Mucosa of rectum (tissue), 2 donors: Measurements from ENCODE around the gene GSAP.

Source experiments
- H3K27ac ChIP-seq, 2 donors: one replicate each; pipeline ENCODE4 v1.7.0; 2013; ENCODE audit warnings: inconsistent platforms in 2 of 2, low read depth in 2 of 2, low read length in 2 of 2
- H3K27me3 ChIP-seq, 2 donors: one replicate each; pipeline ENCODE4 v1.7.0; 2013; ENCODE audit warnings: low read length in 2 of 2; ENCODE audit not compliant: control insufficient read depth in 2 of 2, insufficient read depth in 2 of 2
- H3K36me3 ChIP-seq, 2 donors: one replicate each; pipeline ENCODE4 v1.7.0; 2013; ENCODE audit warnings: low read length in 2 of 2; ENCODE audit not compliant: control insufficient read depth in 2 of 2, insufficient read depth in 2 of 2
- H3K4me1 ChIP-seq, 2 donors: one replicate each; pipeline ENCODE4 v1.7.0; 2013; ENCODE audit warnings: low read length in 2 of 2, mild to moderate bottlenecking in 1 of 2; ENCODE audit not compliant: control insufficient read depth in 2 of 2, insufficient read depth in 2 of 2
- H3K4me3 ChIP-seq, 2 donors: one replicate each; pipeline ENCODE4 v1.7.0; 2013; ENCODE audit warnings: low read length in 2 of 2
- H3K9ac ChIP-seq, 2 donors: one replicate each; pipeline ENCODE4 v1.7.0; 2013; ENCODE audit warnings: low read length in 2 of 2, low read depth in 1 of 2, mild to moderate bottlenecking in 1 of 2
- H3K9me3 ChIP-seq, 2 donors: one replicate each; pipeline ENCODE4 v1.7.0; 2013; ENCODE audit warnings: low read length in 2 of 2; ENCODE audit not compliant: control insufficient read depth in 2 of 2
- donor health status: healthy.
- donor health status: Normal muscosa, but diverticular disease.

GSAP gene

GRCh38 chr7:77308792-77309191 lies 107.4 kb downstream of the GSAP start:
- H3K9me3 ChIP-seq, result no peaks in the 10 kb centered on the region
- H3K27me3 ChIP-seq, result no peaks in the 10 kb centered on the region
- H3K27ac ChIP-seq, result no peak overlapping the region
- no peak overlapping the region for H3K4me3 ChIP-seq
- H3K9ac ChIP-seq, result no peak overlapping the region
- H3K36me3 ChIP-seq, result peaks cover 10 to 22% of the 10 kb centered on the region in 2 donors
- no peaks in the 10 kb centered on the region for H3K4me1 ChIP-seq

- H3K36me3 ChIP-seq, result peaks cover under 1 to 4% of the 10 kb centered on the region in 2 donors
- H3K9ac ChIP-seq, result no peak overlapping the region
- no peaks in the 10 kb centered on the region for H3K4me1 ChIP-seq
- no peak overlapping the region for H3K27ac ChIP-seq
- no peaks in the 10 kb centered on the region for H3K27me3 ChIP-seq
- no peak overlapping the region for H3K4me3 ChIP-seq
- no peaks in the 10 kb centered on the region for H3K9me3 ChIP-seq
Observed at GRCh38 chr7:77306231-77307067, 109.7 kb downstream of the GSAP start.

DNA sequence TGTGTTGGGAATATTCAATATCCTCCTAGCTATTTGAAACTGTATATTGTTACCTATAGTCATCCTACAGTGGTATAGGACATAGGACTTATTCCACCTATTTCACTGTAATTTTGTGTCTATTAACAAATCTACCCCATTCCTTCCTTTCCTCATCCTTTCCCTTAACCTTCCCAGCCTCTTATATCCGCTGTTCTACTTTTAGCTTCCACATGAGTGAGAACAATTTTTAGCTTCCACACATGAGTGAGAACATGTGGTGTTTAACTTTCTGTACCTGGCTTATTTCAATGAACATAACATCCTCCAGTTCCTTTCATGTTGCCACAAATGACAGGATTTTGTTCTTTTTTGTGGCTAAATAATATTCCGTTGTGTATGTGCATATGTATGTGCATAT lies 120.6 kb downstream of the GSAP start:
- no peak overlapping the region for H3K27ac ChIP-seq
- no peak overlapping the region for H3K9ac ChIP-seq
- H3K4me3 ChIP-seq, result no peak overlapping the region
- no peaks in the 10 kb centered on the region for H3K4me1 ChIP-seq
- no peaks in the 10 kb centered on the region for H3K9me3 ChIP-seq
- no peaks in the 10 kb centered on the region for H3K36me3 ChIP-seq
- no peaks in the 10 kb centered on the region for H3K27me3 ChIP-seq

DNA sequence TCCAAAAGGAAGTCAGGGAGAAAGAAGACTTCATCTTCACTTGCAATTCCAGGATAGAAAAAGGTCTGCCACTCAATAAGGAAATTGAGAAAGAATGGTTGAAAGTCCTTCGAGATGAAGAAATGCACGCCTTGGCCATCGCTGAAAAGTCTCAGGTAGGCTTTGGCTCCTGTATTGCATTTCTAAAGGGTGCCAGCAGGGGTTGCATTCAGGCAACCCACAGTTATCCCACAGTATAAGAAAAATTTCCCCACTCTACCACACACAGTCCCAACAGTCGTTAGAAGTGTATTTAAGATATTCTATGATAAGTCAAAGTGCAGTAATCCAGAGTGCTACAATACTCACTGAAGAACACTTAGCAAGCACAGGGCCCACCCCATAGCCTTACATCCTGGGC lies 123.1 kb downstream of the GSAP start:
- Histone ChIP-seq H3K27ac (no peak overlapping the region), H3K9me3 (no peaks in the 10 kb centered on the region), H3K4me1 (no peaks in the 10 kb centered on the region), H3K27me3 (no peaks in the 10 kb centered on the region), H3K4me3 (no peak overlapping the region), H3K9ac (no peak overlapping the region), H3K36me3 (no peaks in the 10 kb centered on the region)

GRCh38 chr7:77290425-77290824 lies 125.7 kb downstream of the GSAP start:
- H3K27ac ChIP-seq, result no peak overlapping the region
- H3K4me1 ChIP-seq, result no peaks in the 10 kb centered on the region
- no peaks in the 10 kb centered on the region for H3K9me3 ChIP-seq
- H3K36me3 ChIP-seq, result no peaks in the 10 kb centered on the region
- no peaks in the 10 kb centered on the region for H3K27me3 ChIP-seq
- H3K9ac ChIP-seq, result no peak overlapping the region
- no peak overlapping the region for H3K4me3 ChIP-seq

GRCh38 chr7:77289387-77289786 lies 126.8 kb downstream of the GSAP start:
- Histone ChIP-seq H3K27ac (no peak overlapping the region), H3K27me3 (no peaks in the 10 kb centered on the region), H3K4me3 (no peak overlapping the region), H3K36me3 (no peaks in the 10 kb centered on the region), H3K9me3 (no peaks in the 10 kb centered on the region), H3K4me1 (no peaks in the 10 kb centered on the region), H3K9ac (no peak overlapping the region)

DNA sequence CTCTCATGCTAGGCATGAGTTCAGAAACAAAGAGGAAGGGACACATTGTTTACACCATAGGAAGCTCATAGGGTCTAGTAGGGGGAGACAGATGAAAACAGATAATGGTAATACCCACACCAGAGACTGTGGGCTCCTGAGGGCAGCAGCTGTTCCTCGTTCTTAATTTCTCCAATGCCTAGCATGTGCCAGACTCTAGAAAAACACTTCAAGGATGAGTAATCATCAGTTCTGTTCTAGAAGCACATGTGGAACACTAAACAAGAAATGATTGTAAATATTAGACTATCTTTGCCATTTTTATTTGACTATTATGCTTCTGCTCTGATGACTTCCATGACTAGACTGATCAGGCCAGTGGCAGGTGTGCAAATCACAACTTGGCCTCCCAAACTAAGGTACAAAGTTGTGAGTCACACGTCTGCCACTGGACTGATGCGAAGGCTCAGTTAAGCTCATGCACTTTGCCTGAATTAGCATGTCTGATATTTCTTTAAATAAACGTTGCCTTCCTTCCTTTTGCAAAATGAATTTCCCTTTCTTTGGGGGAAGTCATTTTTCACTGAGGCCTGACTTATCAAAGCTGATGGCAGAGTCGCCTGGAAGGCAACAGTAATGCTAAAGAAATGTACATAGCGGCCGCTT lies 127.4 kb downstream of the GSAP start:
- Histone ChIP-seq H3K9ac (no peak overlapping the region), H3K4me3 (no peak overlapping the region), H3K27me3 (no peaks in the 10 kb centered on the region), H3K36me3 (no peaks in the 10 kb centered on the region), H3K4me1 (no peaks in the 10 kb centered on the region), H3K9me3 (no peaks in the 10 kb centered on the region), H3K27ac (no peak overlapping the region)

- Histone ChIP-seq H3K9me3 (no peaks in the 10 kb centered on the region), H3K36me3 (peaks cover 0 to under 1% of the 10 kb centered on the region in 2 donors), H3K4me3 (no peak overlapping the region), H3K4me1 (no peaks in the 10 kb centered on the region), H3K27me3 (no peaks in the 10 kb centered on the region), H3K9ac (no peak overlapping the region), H3K27ac (no peak overlapping the region)
Observed at GRCh38 chr7:77284616-77285015, 131.5 kb downstream of the GSAP start.

DNA sequence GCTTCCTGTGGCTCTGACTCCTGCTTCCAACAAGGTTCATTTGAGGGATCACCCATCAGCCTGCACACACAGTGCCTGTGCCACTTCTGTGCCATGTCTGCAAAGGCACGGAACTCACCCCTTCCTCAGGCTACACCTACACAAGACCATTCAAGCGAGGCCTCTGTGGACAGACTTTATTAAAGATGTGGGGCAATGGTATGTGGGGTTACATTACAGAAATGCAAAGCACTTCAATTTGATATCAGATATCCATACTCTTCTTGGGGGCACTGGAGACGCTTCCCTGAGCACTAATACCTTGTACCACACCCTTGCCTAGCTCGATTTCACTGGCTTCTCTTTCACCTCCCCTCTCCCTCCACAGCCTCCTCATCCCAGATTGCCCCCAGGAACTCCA lies 132.1 kb downstream of the GSAP start:
- Histone ChIP-seq H3K27ac (no peak overlapping the region), H3K4me3 (no peak overlapping the region), H3K27me3 (no peaks in the 10 kb centered on the region), H3K4me1 (no peaks in the 10 kb centered on the region), H3K9ac (no peak overlapping the region), H3K9me3 (no peaks in the 10 kb centered on the region), H3K36me3 (peaks cover 0 to 4% of the 10 kb centered on the region in 2 donors)

DNA sequence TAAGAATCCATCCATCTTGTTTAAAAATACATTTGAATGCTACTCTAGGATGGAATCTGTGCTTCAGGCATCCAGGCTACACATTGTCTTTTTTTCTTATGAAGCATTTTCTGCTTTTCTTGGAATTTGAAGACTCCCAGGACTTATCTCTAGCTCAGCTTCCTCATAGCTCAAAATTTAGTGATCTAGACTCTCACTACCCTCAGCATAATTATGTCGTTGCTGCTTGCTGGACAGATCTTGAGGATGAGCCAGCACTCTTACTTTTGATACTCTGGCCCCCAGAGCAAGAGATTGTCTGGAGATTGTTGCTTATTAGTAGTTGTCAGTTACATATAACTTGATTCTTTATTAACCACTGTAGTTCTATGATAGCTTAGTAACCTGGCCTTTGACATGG lies 133.3 kb downstream of the GSAP start:
- Histone ChIP-seq H3K27me3 (no peaks in the 10 kb centered on the region), H3K9me3 (no peaks in the 10 kb centered on the region), H3K4me1 (no peaks in the 10 kb centered on the region), H3K36me3 (peaks cover 0 to 4% of the 10 kb centered on the region in 2 donors), H3K27ac (no peak overlapping the region), H3K9ac (no peak overlapping the region), H3K4me3 (no peak overlapping the region)
